Stimulated activated CD4-positive, alpha-beta T cell treated with anti-CD3 and anti-CD28 coated beads, TNF-alpha, amount 100 ng/mL, for 4 hours (primary cell): ENCODE results near the gene ATXN1.

Experiments
- DNase-seq, 3 experiments: peaks; one replicate each; pipeline ENCODE4 v3.0.0-alpha.2; 2020; ENCODE audit warnings: low read depth in 3 of 3

The ATXN1 gene

DNA sequence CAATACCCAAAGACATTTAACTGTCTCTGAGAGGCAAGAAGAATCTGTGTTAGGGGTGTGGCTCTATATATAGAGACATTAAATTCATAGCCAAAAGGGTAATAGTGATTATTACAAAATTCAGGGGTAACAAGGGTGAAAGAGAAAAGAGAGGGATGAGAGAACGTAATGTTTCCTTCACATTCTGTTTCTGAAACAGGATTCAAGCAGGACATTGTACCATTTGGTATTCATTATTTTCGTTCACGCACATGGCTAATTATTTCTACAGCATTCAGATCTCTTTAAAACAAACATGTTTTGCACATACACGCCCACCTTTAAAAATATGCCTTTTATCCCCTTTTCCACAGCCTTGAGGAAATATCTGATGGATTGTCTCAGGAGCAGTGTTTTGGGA, 400.1 kb downstream of the ATXN1 start:
- no peak for DNase-seq

DNA sequence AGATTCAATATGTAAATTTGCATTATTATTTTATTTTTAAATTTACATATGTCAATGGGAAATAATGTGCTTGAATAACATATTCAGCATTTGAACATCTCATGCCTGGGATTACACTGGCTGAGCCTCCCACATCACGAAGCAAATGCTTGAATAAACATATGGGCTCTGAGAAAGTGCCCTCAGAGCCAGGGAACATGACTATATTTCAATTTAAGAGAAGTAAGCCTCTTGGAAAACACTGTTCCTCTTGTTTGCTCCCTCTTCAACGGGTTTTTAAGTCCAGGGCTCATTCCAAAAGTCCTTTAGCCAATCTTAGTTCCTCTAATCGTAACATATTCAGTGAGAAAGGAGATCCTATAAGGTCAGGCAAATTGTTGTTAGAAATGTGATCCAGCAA, 400.9 kb downstream of the ATXN1 start:
- no peak for DNase-seq

DNA sequence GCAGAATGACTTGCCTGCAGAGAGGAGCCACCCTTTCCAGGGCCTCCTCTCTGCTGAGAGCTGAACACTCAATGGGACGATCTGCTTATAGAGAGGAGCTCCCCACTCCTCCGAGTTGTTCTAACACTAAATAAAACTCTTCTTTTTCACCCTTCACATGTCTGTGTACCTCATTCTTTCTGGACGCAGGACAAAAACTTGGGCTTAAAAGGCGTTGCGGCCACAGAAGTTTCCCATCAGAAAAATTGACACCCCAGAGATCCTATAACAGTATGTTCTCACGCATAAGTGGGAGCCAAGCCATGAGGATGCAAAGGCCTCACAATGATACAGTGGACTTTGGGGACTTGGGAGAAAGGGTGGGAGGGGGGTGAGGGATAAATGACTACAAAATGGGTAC, 401.7 kb downstream of the ATXN1 start:
- no peak for DNase-seq

DNA sequence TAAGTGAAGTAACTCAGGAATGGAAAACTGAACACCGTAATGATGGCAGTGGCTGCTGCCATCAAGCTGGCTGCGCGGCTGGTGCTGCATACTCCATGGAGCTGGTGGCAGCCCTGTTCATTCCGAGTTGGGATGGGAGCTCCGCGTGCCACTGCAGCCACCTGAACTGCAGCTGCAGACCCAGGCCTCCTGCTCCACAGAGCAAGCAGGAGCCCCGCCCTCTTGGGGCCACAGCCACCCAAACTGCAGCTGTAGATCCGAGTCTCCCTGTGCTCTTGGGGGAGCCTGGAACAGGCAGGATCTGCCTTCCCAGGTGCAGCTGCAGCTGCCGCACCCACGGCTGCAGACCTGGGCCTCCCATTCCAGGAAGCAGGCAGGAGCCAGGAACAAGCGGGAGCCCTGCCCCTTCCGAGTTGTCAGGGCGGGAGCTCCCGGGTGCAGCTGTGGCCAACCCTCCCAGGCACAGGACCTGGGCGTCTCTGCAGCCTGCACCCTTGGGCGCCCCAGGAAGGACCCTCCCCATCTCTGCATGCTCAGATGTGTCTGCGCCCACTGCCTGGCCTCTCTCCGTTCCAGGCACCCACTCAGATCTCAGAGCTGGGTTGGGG, 402.6 kb downstream of the ATXN1 start:
- no peak for DNase-seq

DNA sequence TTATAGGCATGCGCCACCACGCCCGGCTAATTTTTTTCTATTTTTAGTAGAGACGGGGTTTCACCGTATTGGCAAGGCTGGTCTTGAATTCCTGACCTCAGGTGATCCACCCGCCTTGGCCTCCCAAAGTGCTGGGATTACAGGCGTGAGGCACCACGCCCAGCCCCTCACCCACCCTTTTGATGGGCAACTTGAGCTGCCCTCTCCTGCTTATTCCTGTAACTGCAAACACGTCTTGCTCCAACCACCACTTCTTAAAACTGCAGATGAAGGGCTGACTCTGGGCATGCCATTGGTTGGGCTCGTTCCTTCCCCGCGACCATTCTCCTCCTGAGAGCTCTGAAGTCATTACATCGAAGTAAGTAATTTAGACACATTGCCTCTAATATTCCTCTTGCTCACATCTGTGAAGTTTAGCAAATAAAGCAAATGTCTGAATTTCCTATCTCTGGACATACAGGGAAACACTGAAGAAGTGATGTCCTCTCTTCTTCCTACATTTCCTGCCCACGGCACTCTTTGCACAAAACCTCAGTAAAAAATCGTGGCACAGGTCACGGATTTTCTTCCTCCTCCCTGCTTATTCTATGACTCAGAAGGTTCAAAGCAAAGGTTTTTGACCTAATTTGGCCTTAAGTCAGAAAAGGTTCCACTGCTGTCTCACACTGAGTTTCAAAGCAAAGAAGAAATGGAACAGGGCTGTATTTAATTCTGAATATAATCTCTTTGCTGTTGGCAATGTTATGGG, 405.4 kb downstream of the ATXN1 start:
- no peak for DNase-seq

DNA sequence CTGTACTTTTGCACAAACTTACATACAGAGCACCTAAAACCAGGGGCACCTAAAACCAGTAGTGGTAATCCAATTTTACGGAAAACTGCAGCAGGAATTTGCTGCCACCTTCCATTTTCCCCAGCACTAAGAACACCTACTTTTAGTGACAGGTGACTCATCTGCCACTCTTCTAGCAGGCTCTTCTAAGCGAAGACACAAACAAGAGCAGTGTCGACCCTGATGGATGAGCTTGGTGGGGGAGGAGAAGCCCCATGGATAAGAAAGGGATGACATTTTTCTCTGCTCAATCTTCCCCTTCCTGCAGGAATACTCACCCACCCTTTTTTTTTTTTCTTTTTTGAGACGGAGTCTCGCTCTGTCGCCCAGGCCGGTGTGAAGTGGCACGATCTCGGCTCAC, 406.0 kb downstream of the ATXN1 start:
- no peak for DNase-seq

DNA sequence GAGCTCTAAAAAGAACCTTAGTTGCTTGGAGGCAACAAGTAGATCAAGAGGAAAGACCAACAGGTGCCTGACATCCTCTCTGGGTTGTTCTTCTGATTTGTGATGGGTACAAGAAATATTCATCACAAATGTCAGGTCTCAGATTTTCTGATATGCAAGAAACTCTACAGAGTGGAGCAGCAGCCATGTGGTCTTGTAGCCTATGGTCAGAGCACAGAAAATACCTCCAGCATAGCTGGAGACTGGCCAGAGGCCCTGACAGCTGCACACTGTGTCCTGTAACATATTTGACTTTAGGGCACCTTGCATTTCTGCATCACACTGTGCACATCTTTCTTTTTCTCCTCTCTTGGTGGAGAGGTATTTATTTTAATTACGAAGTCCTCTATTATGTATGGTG, 406.6 kb downstream of the ATXN1 start:
- no peak for DNase-seq

DNA sequence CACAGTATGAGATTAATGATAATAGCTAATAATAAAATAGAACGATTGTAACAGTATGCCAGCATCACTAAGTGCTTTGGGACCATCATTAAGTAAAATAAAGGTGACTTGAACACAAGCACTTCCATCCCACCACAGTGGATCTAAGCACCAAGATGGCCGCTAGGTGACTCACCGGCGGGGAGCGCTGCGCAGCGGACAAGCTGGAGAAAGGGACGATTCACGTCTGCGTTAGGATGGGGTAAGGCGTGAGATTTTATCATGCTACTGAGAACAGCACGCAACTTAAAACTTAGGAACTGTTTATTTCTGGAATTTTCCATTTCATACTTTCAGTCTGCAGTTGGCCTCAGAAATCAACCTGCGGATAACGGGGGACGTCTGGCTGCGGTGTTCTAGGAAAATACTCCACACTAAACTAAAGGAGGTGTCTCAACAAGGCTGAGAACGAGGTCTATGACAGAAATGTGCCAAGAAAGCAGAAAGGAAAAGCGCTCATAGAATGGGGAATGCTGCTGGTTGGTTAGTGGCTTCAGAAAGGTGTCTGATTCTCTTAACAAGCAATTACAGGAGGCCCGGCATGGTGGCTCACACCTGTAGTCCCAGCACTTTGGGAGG, 408.3 kb downstream of the ATXN1 start:
- DNase-seq: no peak

DNA sequence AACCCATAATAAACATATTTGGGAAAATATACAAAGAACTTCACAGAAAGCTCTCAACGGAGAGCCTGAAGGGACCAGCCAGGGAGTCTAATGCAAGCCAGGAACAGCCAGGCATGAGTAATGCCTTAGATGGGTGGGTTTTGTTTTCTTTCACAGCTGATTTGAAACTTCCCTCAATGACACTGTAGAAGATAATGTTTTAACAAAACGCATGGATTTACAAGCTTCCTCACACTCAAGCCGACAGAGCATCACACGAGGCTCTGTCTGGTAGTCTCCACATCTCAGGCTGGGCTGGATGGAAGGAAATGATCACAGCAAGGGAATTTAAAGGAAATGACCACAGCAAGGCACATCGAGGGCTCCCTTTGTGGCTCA, 409.0 kb downstream of the ATXN1 start:
- no peak for DNase-seq

DNA sequence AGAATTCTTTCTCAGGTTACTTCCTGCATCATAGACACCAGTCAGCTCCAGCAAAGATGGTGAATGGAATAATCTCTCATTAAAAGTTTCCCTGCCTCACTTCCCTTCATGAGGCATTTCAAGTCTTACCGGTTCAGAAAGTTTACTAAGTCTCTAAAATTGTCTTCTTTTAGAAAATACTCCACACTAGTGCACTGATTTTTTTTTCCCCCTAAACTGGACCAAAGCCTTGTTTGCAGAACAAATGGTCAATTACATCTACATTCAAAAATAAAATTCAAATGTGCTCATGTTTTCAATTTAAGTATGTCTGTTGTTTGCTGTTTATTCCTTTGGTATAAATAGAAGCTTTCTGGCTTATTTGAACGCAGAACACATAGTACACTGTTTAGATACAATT, 411.7 kb downstream of the ATXN1 start:
- no peak for DNase-seq

DNA sequence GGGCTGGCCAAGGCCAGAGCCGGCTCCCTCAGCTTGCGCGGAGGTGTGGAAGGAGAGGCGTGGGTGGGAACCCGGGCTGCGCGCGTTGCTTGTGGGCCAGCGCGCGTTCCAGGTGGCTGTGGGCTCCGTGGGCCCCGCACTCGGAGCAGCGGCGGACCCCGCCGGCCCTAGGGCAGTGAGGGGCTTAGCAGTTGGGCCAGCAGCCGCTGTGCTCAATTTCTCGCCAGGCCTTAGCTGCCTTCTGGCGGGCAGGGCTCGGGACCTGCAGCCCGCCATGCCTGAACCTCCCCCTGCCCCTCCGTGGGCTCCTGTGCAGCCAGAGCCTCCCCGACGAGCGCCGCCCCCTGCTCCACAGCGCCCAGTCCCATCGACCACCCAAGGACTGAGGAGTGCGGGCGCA, 414.4 kb downstream of the ATXN1 start:
- no peak for DNase-seq

DNA sequence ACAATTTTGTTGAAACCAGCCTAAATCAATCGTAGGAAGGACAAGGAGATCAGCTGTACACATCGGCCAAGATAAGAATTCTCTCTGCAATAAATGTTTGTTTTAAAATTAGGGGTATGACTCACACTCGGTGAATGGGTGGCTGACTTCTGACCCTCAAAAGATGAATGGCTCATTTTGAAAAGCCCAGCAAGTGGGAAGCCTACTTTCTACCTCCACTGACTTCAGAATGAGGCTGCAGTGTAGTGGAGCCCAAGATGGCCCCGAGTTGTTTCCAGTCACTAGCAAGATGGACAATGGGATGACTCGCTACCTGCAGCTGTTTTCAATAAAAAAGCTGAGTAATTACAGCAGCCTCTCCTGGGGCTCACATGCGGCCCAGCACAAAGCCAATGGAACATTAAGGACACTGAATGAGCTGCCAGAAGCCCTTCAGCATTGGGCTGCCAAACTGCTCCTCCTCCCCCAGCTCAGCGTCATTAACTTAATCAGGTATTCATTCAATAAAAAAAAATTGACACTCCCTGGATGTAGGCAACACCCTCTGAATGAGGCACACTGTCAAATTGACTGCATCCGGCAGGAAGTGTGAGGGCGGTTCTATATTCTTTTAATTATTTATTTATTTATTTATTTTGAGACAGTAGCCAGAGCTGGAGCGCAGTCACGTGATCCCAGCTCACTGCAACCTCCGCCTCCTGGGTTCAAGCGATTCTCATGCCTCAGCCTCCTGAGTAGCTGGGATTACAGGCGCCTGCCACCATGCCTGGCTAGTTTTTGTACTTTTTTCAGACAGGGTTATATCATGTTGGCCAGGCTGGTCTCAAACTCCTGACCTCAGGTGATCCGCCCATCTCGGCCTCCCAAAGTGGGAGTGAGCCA, 415.6 kb downstream of the ATXN1 start:
- no peak for DNase-seq

DNA sequence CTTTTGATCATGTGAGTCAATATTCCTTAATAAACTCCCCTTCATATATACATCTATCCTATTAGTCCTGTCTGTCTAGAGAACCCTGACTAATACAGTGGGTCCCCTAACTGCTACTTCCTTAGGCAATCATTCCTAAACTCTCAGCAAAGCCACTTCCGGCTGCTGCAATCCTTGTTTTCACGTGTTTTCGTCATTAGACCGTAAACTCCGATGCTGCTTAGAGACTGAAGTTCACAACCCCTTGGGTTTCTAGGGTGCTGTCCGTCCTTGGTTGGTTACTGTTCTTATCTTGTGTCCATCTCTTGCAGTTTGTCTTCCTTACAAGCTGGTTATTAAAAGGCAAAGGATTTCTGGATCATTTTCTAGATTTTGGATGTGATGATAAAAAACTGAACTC, 416.5 kb downstream of the ATXN1 start:
- DNase-seq: no peak

DNA sequence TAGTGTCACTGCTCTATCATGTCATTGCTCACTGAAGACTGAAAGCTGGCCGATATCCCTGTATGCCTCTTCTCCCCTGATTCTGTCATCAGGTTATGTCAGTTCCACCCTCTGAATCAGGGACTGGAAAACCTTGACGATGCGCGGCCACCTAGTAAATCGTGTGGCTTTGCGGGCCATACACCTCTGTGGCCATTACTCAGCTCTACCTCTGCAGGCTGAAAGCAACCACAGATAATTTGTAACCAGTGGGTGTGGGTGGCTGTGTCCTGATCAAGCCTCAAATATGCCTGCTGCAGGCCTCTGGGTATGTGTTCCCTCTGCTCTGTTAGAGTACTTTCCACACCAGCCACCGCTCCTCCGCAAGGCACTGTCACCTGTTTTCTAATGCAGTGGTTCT, 417.7 kb downstream of the ATXN1 start:
- no peak for DNase-seq

DNA sequence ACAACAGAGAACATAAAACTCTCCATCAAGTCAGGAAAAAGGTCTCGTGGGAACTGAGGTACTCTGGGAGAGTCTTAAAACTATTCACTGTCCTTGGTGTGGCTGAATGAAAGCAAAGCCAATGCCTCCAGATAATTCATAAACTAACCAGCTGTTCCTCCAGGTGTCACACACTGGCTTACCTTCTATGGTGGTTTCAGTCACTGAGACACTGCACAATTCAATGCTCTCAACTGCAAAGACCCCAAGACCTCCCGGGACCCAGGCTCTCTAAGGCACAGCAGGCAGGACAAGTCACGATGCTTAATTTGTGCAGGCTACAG, 422.0 kb downstream of the ATXN1 start:
- no peak for DNase-seq

DNA sequence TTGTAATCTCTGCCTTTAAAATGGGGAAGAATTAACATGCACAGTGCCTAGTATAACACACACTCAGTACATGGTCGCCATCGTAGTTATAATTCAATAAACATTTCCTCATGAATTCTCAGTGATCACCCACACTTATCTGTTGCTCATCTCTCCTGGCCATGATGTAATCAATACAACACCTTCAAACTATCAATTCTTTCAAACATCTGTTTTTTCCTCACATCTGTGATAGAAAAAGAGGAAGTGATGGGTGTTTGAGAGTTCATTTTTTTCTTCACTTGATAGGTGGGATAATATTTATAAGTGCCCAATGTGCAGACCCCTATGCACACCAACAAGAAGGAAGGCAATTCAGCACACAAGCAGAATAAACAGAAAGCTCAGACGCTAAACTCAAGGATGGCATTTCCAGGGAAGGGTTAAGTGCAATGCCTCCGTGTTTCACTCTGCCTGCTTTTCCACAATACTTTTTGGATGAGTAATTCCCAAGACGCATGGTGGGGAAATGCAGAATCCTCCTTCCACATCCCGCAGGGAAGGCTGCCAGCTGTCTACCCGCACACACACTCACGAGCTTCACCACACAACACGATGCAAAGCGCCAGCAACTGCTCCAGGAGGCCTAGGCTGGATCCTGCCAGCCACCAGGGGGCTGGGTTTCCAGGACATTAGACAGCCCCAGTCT, 422.5 kb downstream of the ATXN1 start:
- DNase-seq: no peak

DNA sequence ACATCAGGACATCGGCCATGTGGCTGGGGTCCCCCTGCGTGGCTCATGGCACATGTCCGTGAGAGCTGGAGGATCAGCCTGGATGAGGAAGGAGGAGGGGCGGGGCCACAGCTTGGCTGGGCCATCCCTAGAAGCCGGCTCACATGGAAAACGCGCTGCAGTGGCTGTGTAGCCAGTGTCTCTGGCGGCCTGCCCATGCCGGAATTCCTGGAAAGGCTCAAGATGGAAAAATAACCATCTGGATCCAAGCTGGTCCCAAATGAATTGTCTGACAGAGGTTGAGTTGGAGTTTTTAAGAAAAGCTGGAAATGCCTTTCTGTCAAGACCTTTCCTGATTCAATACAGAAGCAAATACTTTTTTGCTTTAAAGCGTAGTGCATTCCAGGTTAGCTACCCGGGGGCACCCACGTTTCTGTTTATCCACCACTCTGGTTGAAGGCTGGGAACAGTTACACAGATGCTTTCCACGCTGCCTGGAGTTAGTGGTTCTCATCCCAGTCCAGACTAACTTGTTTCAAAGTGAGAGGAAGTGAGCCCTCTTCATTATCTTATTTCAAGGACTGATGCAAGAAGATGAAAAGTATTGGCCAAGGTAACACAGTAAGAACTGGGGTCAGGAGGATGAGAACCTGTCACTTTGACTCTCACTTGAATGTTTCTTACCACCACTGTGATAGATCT, 423.8 kb downstream of the ATXN1 start:
- no peak for DNase-seq

DNA sequence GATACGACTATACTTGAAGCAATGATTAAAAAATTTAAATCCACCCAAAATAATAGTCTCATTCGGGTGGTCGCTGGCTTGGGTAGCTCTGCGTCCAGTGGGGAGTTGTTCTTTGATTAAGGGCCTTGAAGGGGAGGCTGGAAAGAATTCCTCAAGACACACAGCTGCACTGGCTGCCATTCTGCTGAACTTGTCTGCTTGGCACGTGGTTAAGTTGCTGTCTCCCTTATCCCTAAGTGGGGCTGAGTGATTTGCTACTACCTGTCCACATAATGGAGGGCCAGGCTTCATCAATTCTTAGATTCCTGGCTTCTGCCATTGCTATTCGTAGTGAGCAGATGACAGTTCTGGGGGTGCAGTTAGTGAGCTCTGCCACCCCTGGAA, 424.4 kb downstream of the ATXN1 start:
- no peak for DNase-seq

DNA sequence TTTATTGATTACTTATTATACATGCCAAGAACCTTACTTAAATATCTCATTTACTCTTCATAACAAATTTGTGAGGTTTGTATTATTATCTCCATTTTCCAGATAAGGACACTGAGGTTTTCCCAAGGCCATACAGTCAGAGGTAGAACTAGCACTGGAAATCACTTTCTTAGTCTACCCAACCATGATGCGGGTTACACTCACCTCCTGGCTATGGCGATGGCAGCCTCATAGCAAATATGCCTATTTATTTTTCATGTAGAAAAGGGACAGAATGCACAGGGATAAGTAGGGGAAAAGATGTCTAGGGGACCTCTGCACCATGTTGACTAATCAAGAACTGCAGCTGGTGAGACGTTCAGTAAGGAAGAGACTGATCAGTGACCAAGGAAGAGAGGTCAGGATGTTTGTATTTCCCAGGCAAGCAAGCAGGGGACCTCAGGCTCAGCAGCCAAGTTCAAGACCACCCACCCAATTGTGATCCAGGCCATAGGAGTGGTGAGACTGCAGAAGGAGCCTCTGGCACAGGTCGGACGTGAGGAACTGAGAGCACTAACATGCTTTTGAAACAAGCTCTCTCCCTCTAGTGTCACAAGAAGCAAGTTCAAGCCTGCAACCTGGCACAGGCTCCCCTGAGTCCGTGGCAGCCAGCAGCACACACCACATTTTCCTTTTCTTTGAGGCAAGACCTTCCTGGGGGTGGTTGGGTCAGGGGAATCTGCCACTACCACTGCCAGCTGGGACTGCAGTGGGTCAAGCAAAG, 425.0 kb downstream of the ATXN1 start:
- DNase-seq: no peak

DNA sequence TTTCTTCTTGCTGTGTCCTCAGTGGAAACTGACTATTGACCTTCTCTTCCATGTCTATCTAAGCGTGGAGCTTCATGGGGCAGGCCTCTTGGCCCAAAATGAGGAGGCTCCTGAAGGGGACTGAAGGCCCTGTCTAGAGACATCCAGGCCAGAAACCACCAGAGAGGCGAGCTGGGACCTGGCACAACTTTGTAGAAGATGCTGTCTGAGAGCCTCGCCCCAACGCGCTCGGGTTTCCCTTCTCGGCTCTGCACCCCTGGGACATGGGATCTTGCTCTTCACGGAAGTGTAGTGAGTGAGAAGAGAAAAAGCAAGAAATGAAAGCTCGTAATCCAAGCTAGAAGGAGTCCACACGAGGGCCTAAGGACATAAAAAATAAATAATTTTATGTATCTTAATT, 426.1 kb downstream of the ATXN1 start:
- no peak for DNase-seq

DNA sequence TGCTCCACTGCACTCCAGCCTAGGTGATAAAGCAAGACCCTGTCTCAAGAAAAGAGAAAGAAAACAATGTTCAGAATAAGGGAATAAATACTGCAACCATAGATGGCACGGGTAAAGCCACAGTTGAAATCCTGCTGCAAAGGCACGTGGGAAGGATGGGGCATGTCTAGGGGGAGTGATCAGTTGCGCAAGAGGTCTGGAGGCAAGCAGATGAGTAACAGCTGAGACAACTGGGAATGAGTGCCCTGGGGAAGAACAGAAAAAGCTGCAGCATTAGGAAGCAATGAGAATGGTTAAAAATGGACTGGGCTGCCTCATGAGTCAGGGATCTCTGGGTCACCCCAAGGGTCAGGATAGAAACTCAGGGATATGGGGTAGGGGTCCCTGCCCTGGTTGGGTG, 426.6 kb downstream of the ATXN1 start:
- DNase-seq: no peak
